Stomach (tissue), 9 donors: ENCODE data around the gene SNX1. TPM values are rescaled to one million over a fixed set of nuclear protein-coding genes. Genes with fewer than 3 reads are reported as not detected.
A peak's percentile ranks its signal among the peaks of the same experiment; 100 is the strongest.

Experiments
- DNase-seq, 2 donors: peaks; one replicate each; pipeline versions ENCODE4 v3.0.0 to v3.0.0-alpha.2; 2013 to 2019
- H3K27ac ChIP-seq, 5 donors: fragments of 200-600 bp in 4 of 5; sonication (generic) in 4 of 5; one replicate each; pipeline ENCODE4 v1.5.1; 2013 to 2019; ENCODE audit warnings: mild to moderate bottlenecking in 1 of 5, moderate library complexity in 1 of 5
- H3K27me3 ChIP-seq, 3 donors: fragments of 200-600 bp; sonication (generic); one replicate each; pipeline ENCODE4 v1.5.1; 2017 to 2019; ENCODE audit warnings: mixed run types in 1 of 3
- H3K36me3 ChIP-seq, 4 donors: fragments of 200-600 bp; sonication (generic); 1 replicate in 3 of 4; 2 replicates in 1 of 4; pipeline ENCODE4 v1.5.1; 2016 to 2019
- H3K4me1 ChIP-seq, 4 donors: fragments of 200-600 bp; sonication (generic); one replicate each; pipeline ENCODE4 v1.5.1; 2016 to 2019
- H3K4me3 ChIP-seq, 4 donors: fragments of 200-600 bp; sonication (generic) in 3 of 4; one replicate each; pipeline ENCODE4 v1.5.1; 2016 to 2019; ENCODE audit warnings: mild to moderate bottlenecking in 1 of 4
- H3K9me3 ChIP-seq, 4 donors: fragments of 200-600 bp; sonication (generic); one replicate each; pipeline ENCODE4 v1.5.1; 2016 to 2019
- CTCF ChIP-seq, 7 experiments: fragments of 450-650 bp in 4 of 7; fragments of 200-600 bp in 3 of 7; sonication (generic) in 3 of 7; IDR thresholded peaks; one replicate each; pipeline ENCODE4 v1.5.1; 2016 to 2019; ENCODE audit warnings: antibody characterized with exemption in 7 of 7, control low read depth in 2 of 7, mild to moderate bottlenecking in 1 of 7
- EP300 ChIP-seq: sonication (generic); formaldehyde crosslinking; IDR thresholded peaks from one replicate; pipeline ENCODE4 v1.6.1; 2017; ENCODE audit warnings: antibody characterized with exemption
- POLR2A ChIP-seq, 4 donors: fragments of 450-650 bp; IDR thresholded peaks; one replicate each; pipeline ENCODE4 v1.6.1; 2016; ENCODE audit warnings: antibody characterized with exemption in 4 of 4, control low read depth in 2 of 4, mild to moderate bottlenecking in 1 of 4, moderate library complexity in 1 of 4
- POLR2AphosphoS5 ChIP-seq, 3 donors: sonication (generic); formaldehyde crosslinking; IDR thresholded peaks; one replicate each; pipeline ENCODE4 v1.6.1; 2016; ENCODE audit warnings: antibody characterized with exemption in 3 of 3
- WGBS, 5 donors: extraction: QIAGEN DNeasy Blood & Tissue Kit in 3 of 5; methylation state at CpG; one replicate each; pipeline versions ENCODE4 v1.1.5 to v1.1.7; 2013 to 2018; 5-methylcytosine and 5-hydroxymethylcytosine counted together
- intact Hi-C: fragments of 100-400 bp; cut with DNase I; formaldehyde crosslinking; loops from one replicate; pipeline ENCODE4 v1.15.1; 2023; ENCODE audit warnings: low total_unique reads
- polyA plus RNA-seq, 3 donors: library from polyadenylated mRNA; stranded (reverse); fragments of 200-250 nt; gene quantifications; one replicate each; pipeline ENCODE4 v1.2.3, GENCODE V29; 2013
- total RNA-seq, 5 donors: library from RNA; depleted of rRNA; stranded (reverse); fragments of >200 nt; gene quantifications; one replicate each; pipeline versions ENCODE4 v1.1.0 to v1.2.3, GENCODE V29; 2014 to 2016
- donor health status: healthy with polysubstance abuse.
- donor health status: Bipolar disorder and iron deficiency.
- donor health status: healthy.

SNX1 gene
- total and polyA plus RNA-seq, 8 donors: 38.8 to 119 (median 61.9) TPM

- WGBS, 5 donors: 62 to 95% (median 72%) methylated on average over 1 of the region's 1 CpG
- Histone ChIP-seq H3K27me3 (peaks cover 0 to 7% (median 4%) of the 10 kb centered on the region in 3 donors), H3K36me3 (peaks cover 63 to 80% (median 78%) of the 10 kb centered on the region in 4 donors), H3K27ac (no peak overlapping the region), H3K4me1 (peaks cover 36 to 69% (median 58%) of the 10 kb centered on the region in 4 donors), H3K9me3 (no peaks in the 10 kb centered on the region), H3K4me3 (no peak overlapping the region)
- no peak for DNase-seq
- intact Hi-C loops: loop anchor here (10.0 kb wide), 1 partner anchor 63 kb away; the partner anchor contains the start of genes CIAO2A and SNX1
- TF ChIP-seq POLR2AphosphoS5 (IDR thresholded peaks at IDR 0.05): no peak
- no peak for TF ChIP-seq CTCF (IDR thresholded peaks at IDR 0.05)
- no peak for TF ChIP-seq POLR2A (IDR thresholded peaks at IDR 0.05)
- no peak for TF ChIP-seq EP300
Observed at GRCh38 chr15:64157599-64158125, 61.9 kb downstream of the SNX1 start.

- TF ChIP-seq POLR2AphosphoS5 (IDR thresholded peaks at IDR 0.05) (no peak), EP300 (no peak), CTCF (IDR thresholded peaks at IDR 0.05) (no peak), POLR2A (IDR thresholded peaks at IDR 0.05) (no peak)
- intact Hi-C loops: loop anchor here (10.0 kb wide), 1 partner anchor 64 kb away; the partner anchor contains the start of genes CIAO2A and SNX1
- peak overlapping the region in 2 of 5 donors; percentile 13 to 15 for H3K27ac ChIP-seq
- H3K36me3 ChIP-seq: peaks cover 63 to 80% (median 78%) of the 10 kb centered on the region in 4 donors
- peak overlapping the region in 2 of 4 donors; percentile 5 to 14 for H3K4me3 ChIP-seq
- no peak for DNase-seq
- H3K4me1 ChIP-seq: peaks cover 32 to 63% (median 51%) of the 10 kb centered on the region in 4 donors
- 74 to 84% (median 80%) methylated on average over 11 of the region's 11 CpGs for WGBS, 5 donors
- no peaks in the 10 kb centered on the region for H3K9me3 ChIP-seq
- H3K27me3 ChIP-seq: no peaks in the 10 kb centered on the region
Observed at GRCh38 chr15:64158363-64159134, 62.8 kb downstream of the SNX1 start.

GRCh38 chr15:64161688-64162477 is 66.1 kb downstream of the SNX1 start:
- intact Hi-C loops: no loop called here
- peak overlapping the region; percentile 35 to 91 (median 88) for H3K27ac ChIP-seq
- 22 to 35% (median 31%) methylated on average over 9 to 12 of the region's 12 CpGs for WGBS, 5 donors
- H3K36me3 ChIP-seq: peaks cover 46 to 49% (median 47%) of the 10 kb centered on the region in 4 donors
- no peak for TF ChIP-seq CTCF (IDR thresholded peaks at IDR 0.05)
- no peaks in the 10 kb centered on the region for H3K9me3 ChIP-seq
- H3K4me3 ChIP-seq: peak overlapping the region; percentile 67 to 87 (median 76)
- no peak for DNase-seq
- no peaks in the 10 kb centered on the region for H3K27me3 ChIP-seq
- peaks cover 35 to 60% (median 52%) of the 10 kb centered on the region in 4 donors for H3K4me1 ChIP-seq

GRCh38 chr15:64162478-64162868 is 66.7 kb downstream of the SNX1 start:
- no peak for TF ChIP-seq POLR2AphosphoS5 (IDR thresholded peaks at IDR 0.05)
- TF ChIP-seq CTCF (IDR thresholded peaks at IDR 0.05): no peak
- no peak for TF ChIP-seq POLR2A (IDR thresholded peaks at IDR 0.05)
- TF ChIP-seq EP300: no peak
- WGBS, 5 donors: 0 to 1% (median 0%) methylated on average over 3 to 21 of the region's 21 CpGs

More at GRCh38 chr15:64162478-64162868, 66.7 kb downstream of the SNX1 start:
- peak overlapping the region; percentile 67 to 87 (median 76) for H3K4me3 ChIP-seq
- H3K27ac ChIP-seq: peak overlapping the region; percentile 87 to 96 (median 90)
- intact Hi-C loops: no loop called here
- peaks cover 35 to 59% (median 50%) of the 10 kb centered on the region in 4 donors for H3K4me1 ChIP-seq
- H3K9me3 ChIP-seq: no peaks in the 10 kb centered on the region
- no peak for DNase-seq
- H3K36me3 ChIP-seq: peaks cover 40 to 43% (median 41%) of the 10 kb centered on the region in 4 donors
- no peaks in the 10 kb centered on the region for H3K27me3 ChIP-seq
